Testis (tissue), 3 donors: ENCODE results near the gene SLC18B1. TPM values are rescaled to one million over a fixed set of nuclear protein-coding genes. Genes with fewer than 3 reads are reported as not detected.

Source experiments
- DNase-seq: peaks from one replicate; pipeline ENCODE4 v3.0.0-alpha.2; 2019
- H3K27ac ChIP-seq, 2 donors: fragments of 200-600 bp; sonication (generic); one replicate each; pipeline ENCODE4 v1.5.1; 2019
- H3K27me3 ChIP-seq: fragments of 200-600 bp; sonication (generic); one replicate; pipeline ENCODE4 v1.5.1; 2019
- H3K36me3 ChIP-seq: fragments of 200-600 bp; sonication (generic); one replicate; pipeline ENCODE4 v1.5.1; 2017; ENCODE audit warnings: low read depth; ENCODE audit errors: missing control alignments
- H3K4me1 ChIP-seq: fragments of 200-600 bp; sonication (generic); one replicate; pipeline ENCODE4 v1.5.1; 2019
- H3K4me3 ChIP-seq, 2 donors: fragments of 200-600 bp; sonication (generic); one replicate each; pipeline ENCODE4 v1.5.1; 2017 to 2019
- H3K9me3 ChIP-seq: fragments of 200-600 bp; sonication (generic); one replicate; pipeline ENCODE4 v1.5.1; 2017
- CTCF ChIP-seq, 3 experiments: fragments of 450-650 bp in 2 of 3; fragments of 200-600 bp in 1 of 3; sonication (generic) in 1 of 3; IDR thresholded peaks; one replicate each; pipeline ENCODE4 v1.5.1; 2016 to 2019; ENCODE audit warnings: antibody characterized with exemption in 3 of 3, mild to moderate bottlenecking in 2 of 3, moderate library complexity in 1 of 3
- POLR2A ChIP-seq: fragments of 450-650 bp; IDR thresholded peaks from one replicate; pipeline ENCODE4 v1.6.1; 2017; ENCODE audit warnings: antibody characterized with exemption, mild to moderate bottlenecking, moderate library complexity
- WGBS, 2 donors: methylation state at CpG; one replicate each; pipeline ENCODE4 v1.1.5; 2018; 5-methylcytosine and 5-hydroxymethylcytosine counted together
- intact Hi-C: fragments of 100-400 bp; cut with DNase I; formaldehyde crosslinking; loops from one replicate; pipeline ENCODE4 v1.15.1; 2023; ENCODE audit warnings: low total_unique reads
- polyA plus RNA-seq: library from polyadenylated mRNA; stranded (reverse); fragments of 350-450 nt; fragmentation: Illumina TruSeq; extraction: RNeasy Lipid Tissue Mini Kit (QIAGEN cat#74804); gene quantifications from one replicate; pipeline ENCODE4 v1.2.3, GENCODE V29; 2014; ENCODE audit warnings: low read depth, low replicate concordance; ENCODE audit not compliant: insufficient read depth
- total RNA-seq, 2 donors: library from RNA; depleted of rRNA; stranded (reverse); fragments of >200 nt; gene quantifications; one replicate each; pipeline ENCODE4 v1.2.3, GENCODE V29; 2016

The SLC18B1 gene
- total and polyA plus RNA-seq, 3 donors from 2014 or later, result 2.4 to 7.5 (median 3.6) TPM

- 79% methylated on average over 8 of the region's 8 CpGs for WGBS, 2 donors
- intact Hi-C loops, result no loop called here
- TF ChIP-seq CTCF (IDR thresholded peaks at IDR 0.05), result no peak
- no peak for TF ChIP-seq POLR2A
Measured at GRCh38 chr6:132750455-132751248, 47.8 kb downstream of the SLC18B1 start.

GRCh38 chr6:132749111-132749510 lies 49.3 kb downstream of the SLC18B1 start:
- no peak for TF ChIP-seq POLR2A
- TF ChIP-seq CTCF (IDR thresholded peaks at IDR 0.05), result no peak
- Histone ChIP-seq H3K27me3 (no peaks in the 10 kb centered on the region), H3K4me3 (no peak overlapping the region), H3K27ac (no peak overlapping the region), H3K9me3 (no peaks in the 10 kb centered on the region), H3K36me3 (no peaks in the 10 kb centered on the region), H3K4me1 (no peaks in the 10 kb centered on the region)
- intact Hi-C loops, result no loop called here
- WGBS, 2 donors, result 76 to 78% methylated on average over 4 of the region's 4 CpGs
- DNase-seq, result no peak

More at GRCh38 chr6:132750455-132751248, 47.8 kb downstream of the SLC18B1 start:
- Histone ChIP-seq H3K9me3 (no peaks in the 10 kb centered on the region), H3K4me3 (no peak overlapping the region), H3K36me3 (no peaks in the 10 kb centered on the region), H3K27ac (no peak overlapping the region), H3K4me1 (no peaks in the 10 kb centered on the region), H3K27me3 (no peaks in the 10 kb centered on the region)
- no peak for DNase-seq

- H3K36me3 ChIP-seq, result no peaks in the 10 kb centered on the region
- 94 to 96% methylated on average over 1 of the region's 1 CpG for WGBS, 2 donors
- DNase-seq, result no peak
- no peak overlapping the region for H3K4me3 ChIP-seq
- no peak overlapping the region for H3K27ac ChIP-seq
- no peaks in the 10 kb centered on the region for H3K4me1 ChIP-seq
- H3K9me3 ChIP-seq, result no peaks in the 10 kb centered on the region
- no peak for TF ChIP-seq POLR2A
- TF ChIP-seq CTCF (IDR thresholded peaks at IDR 0.05), result no peak
- no peaks in the 10 kb centered on the region for H3K27me3 ChIP-seq
- intact Hi-C loops, result no loop called here
Measured at GRCh38 chr6:132748446-132748845, 50.0 kb downstream of the SLC18B1 start.

- H3K36me3 ChIP-seq, result no peaks in the 10 kb centered on the region
- H3K27ac ChIP-seq, result no peak overlapping the region
- no peak for DNase-seq
- 77 to 100% methylated on average over 1 of the region's 1 CpG for WGBS, 2 donors
- H3K27me3 ChIP-seq, result no peaks in the 10 kb centered on the region
- intact Hi-C loops, result no loop called here
- no peaks in the 10 kb centered on the region for H3K4me1 ChIP-seq
- H3K4me3 ChIP-seq, result no peak overlapping the region
- no peak for TF ChIP-seq POLR2A
- no peak for TF ChIP-seq CTCF (IDR thresholded peaks at IDR 0.05)
- no peaks in the 10 kb centered on the region for H3K9me3 ChIP-seq
Measured at GRCh38 chr6:132746048-132746447, 52.4 kb downstream of the SLC18B1 start.

- no peak overlapping the region for H3K4me3 ChIP-seq
- WGBS, 2 donors, result 55 to 72% methylated on average over 4 of the region's 4 CpGs
- no peaks in the 10 kb centered on the region for H3K4me1 ChIP-seq
- H3K9me3 ChIP-seq, result no peaks in the 10 kb centered on the region
- no peaks in the 10 kb centered on the region for H3K36me3 ChIP-seq
- no peak overlapping the region for H3K27ac ChIP-seq
- H3K27me3 ChIP-seq, result no peaks in the 10 kb centered on the region
- TF ChIP-seq POLR2A (no peak), CTCF (IDR thresholded peaks at IDR 0.05) (no peak)
- intact Hi-C loops, result no loop called here
- no peak for DNase-seq
Measured at GRCh38 chr6:132742495-132742894, 55.9 kb downstream of the SLC18B1 start.
